A673 (cell line): ENCODE results near the gene KLHL14.

Experiments
- CTCF ChIP-seq: fragments of 300-800, 200-600 bp; sonication (generic); conservative IDR thresholded peaks from 2 replicates; pipeline ENCODE4 v1.5.1; 2017; ENCODE audit warnings: low read depth, mild to moderate bottlenecking, antibody characterized with exemption, low read length, moderate library complexity, mixed read lengths
- EZH2 ChIP-seq: fragments of 200-600 bp; sonication (generic); IDR thresholded peaks from 2 replicates; pipeline ENCODE4 v1.6.1; 2017; ENCODE audit warnings: borderline replicate concordance, low read depth, mild to moderate bottlenecking, mixed read lengths, antibody characterized with exemption, low read length; ENCODE audit not compliant: poor library complexity, severe bottlenecking

- no peak for TF ChIP-seq CTCF
- TF ChIP-seq EZH2, result no peak
Measured at GRCh38 chr18:32749809-32750208, 23.0 kb downstream of the KLHL14 start.
